HG03439 (cell line): ENCODE data around the gene RNF208.

Experiments used
- ATAC-seq: cut with Tn5 transposase; IDR thresholded peaks from one replicate; pipeline ENCODE4 v1.9.1; 2021; ENCODE audit warnings: mild to moderate bottlenecking, moderate library complexity; ENCODE audit not compliant: unreplicated experiment

The RNF208 gene

GRCh38 chr9:137193771-137194170 is 28.3 kb downstream of the RNF208 start:
- no peak for ATAC-seq

- no peak for ATAC-seq
Measured at GRCh38 chr9:137192859-137193258, 29.2 kb downstream of the RNF208 start.

GRCh38 chr9:137192448-137192780 is 29.6 kb downstream of the RNF208 start:
- ATAC-seq, result no peak

GRCh38 chr9:137191691-137192447 is 30.2 kb downstream of the RNF208 start:
- no peak for ATAC-seq

- ATAC-seq, result no peak
Measured at GRCh38 chr9:137191245-137191644, 30.8 kb downstream of the RNF208 start.

- ATAC-seq, result no peak
Measured at GRCh38 chr9:137190315-137190856, 31.7 kb downstream of the RNF208 start.

GRCh38 chr9:137189297-137190295 is 32.4 kb downstream of the RNF208 start:
- ATAC-seq, result no peak

- peak; percentile 75 for ATAC-seq
Measured at GRCh38 chr9:137188490-137189296, 33.3 kb downstream of the RNF208 start, which contains the start of the genes ANAPC2 and SSNA1. Gene ANAPC2 (minus strand): TSS chr9:137188560. CDS start chr9:137188532, 28 bp downstream. Gene SSNA1 (plus strand): TSS chr9:137188676. CDS start chr9:137188727, 51 bp downstream.

- no peak for ATAC-seq
Measured at GRCh38 chr9:137188086-137188489, 34.0 kb downstream of the RNF208 start.

GRCh38 chr9:137187386-137187785 is 34.7 kb downstream of the RNF208 start:
- ATAC-seq, result no peak

GRCh38 chr9:137186385-137186784 is 35.7 kb downstream of the RNF208 start:
- no peak for ATAC-seq

- ATAC-seq, result no peak
Measured at GRCh38 chr9:137185921-137186320, 36.1 kb downstream of the RNF208 start.

- no peak for ATAC-seq
Measured at GRCh38 chr9:137184881-137185660, 37.0 kb downstream of the RNF208 start.

- no peak for ATAC-seq
Measured at GRCh38 chr9:137183980-137184595, 38.0 kb downstream of the RNF208 start.

- ATAC-seq, result no peak
Measured at GRCh38 chr9:137182836-137183235, 39.2 kb downstream of the RNF208 start.

GRCh38 chr9:137181680-137182079 is 40.4 kb downstream of the RNF208 start:
- no peak for ATAC-seq

- no peak for ATAC-seq
Measured at GRCh38 chr9:137180491-137180890, 41.5 kb downstream of the RNF208 start.

GRCh38 chr9:137179761-137180160 is 42.3 kb downstream of the RNF208 start:
- ATAC-seq, result no peak

- no peak for ATAC-seq
Measured at GRCh38 chr9:137178939-137179630, 43.0 kb downstream of the RNF208 start.
